Mononuclear cell (primary cell): ENCODE data around the gene MAX. TPM values are rescaled to one million over a fixed set of nuclear protein-coding genes. Genes with fewer than 3 reads are reported as not detected.
"Not testable (repeated sequence)": the region's sequence is repeated elsewhere in the genome, so short reads cannot be mapped to it uniquely, and the experiment has no call there.

ENCODE experiments used
- H3K27me3 ChIP-seq: 2 replicates; pipeline ENCODE4 v1.6.0; 2011; ENCODE audit warnings: low read length, control low read depth; ENCODE audit not compliant: insufficient read depth
- H3K4me1 ChIP-seq: 2 replicates; pipeline ENCODE4 v1.5.1; 2011; ENCODE audit warnings: mild to moderate bottlenecking, low read length, control low read depth; ENCODE audit not compliant: insufficient read depth
- H3K4me3 ChIP-seq: 2 replicates; pipeline ENCODE4 v1.5.1; 2011; ENCODE audit warnings: mild to moderate bottlenecking, low read length, moderate library complexity
- H3K9me3 ChIP-seq: 2 replicates; pipeline ENCODE4 v1.5.1; 2011; ENCODE audit warnings: low read depth, mild to moderate bottlenecking, control low read depth, low read length
- total RNA-seq: library from RNA; depleted of rRNA; stranded (reverse); fragments of >200 nt; gene quantifications from one replicate; pipeline ENCODE4 v1.2.3, GENCODE V29; 2012

MAX gene
- total RNA-seq, 1 donor = 158 TPM

GRCh38 chr14:65092349-65092748 lies 10.0 kb downstream of the MAX start:
- Histone ChIP-seq H3K27me3 (no peaks in the 10 kb centered on the region), H3K9me3 (no peaks in the 10 kb centered on the region), H3K4me1 (peaks cover 30% of the 10 kb centered on the region), H3K4me3 (no peak overlapping the region)

GRCh38 chr14:65087835-65088234 lies 14.5 kb downstream of the MAX start:
- H3K27me3 ChIP-seq, H3K9me3 ChIP-seq, H3K4me3 ChIP-seq: not testable (repeated sequence)
- peaks cover 13% of the 10 kb centered on the region for H3K4me1 ChIP-seq

- H3K27me3 ChIP-seq, H3K4me3 ChIP-seq, H3K9me3 ChIP-seq: not testable (repeated sequence)
- H3K4me1 ChIP-seq = peaks cover 22% of the 10 kb centered on the region
Observed at GRCh38 chr14:65086686-65087085, 15.6 kb downstream of the MAX start.

- no peak overlapping the region for H3K4me3 ChIP-seq
- no peaks in the 10 kb centered on the region for H3K27me3 ChIP-seq
- H3K4me1 ChIP-seq = peaks cover 40% of the 10 kb centered on the region
- H3K9me3 ChIP-seq = no peaks in the 10 kb centered on the region
Observed at GRCh38 chr14:65084554-65085505, 17.5 kb downstream of the MAX start.

- Histone ChIP-seq H3K4me1 (peaks cover 58% of the 10 kb centered on the region), H3K9me3 (no peaks in the 10 kb centered on the region), H3K4me3 (no peak overlapping the region), H3K27me3 (no peaks in the 10 kb centered on the region)
Observed at GRCh38 chr14:65082930-65083329, 19.4 kb downstream of the MAX start.

GRCh38 chr14:65080960-65081747 lies 21.2 kb downstream of the MAX start:
- Histone ChIP-seq H3K4me1 (peaks cover 60% of the 10 kb centered on the region), H3K4me3 (no peak overlapping the region), H3K9me3 (no peaks in the 10 kb centered on the region), H3K27me3 (no peaks in the 10 kb centered on the region)

GRCh38 chr14:65079768-65080167 lies 22.5 kb downstream of the MAX start:
- Histone ChIP-seq H3K27me3 (no peaks in the 10 kb centered on the region), H3K4me1 (peaks cover 61% of the 10 kb centered on the region), H3K9me3 (no peaks in the 10 kb centered on the region), H3K4me3 (no peak overlapping the region)

GRCh38 chr14:65079201-65079600 lies 23.1 kb downstream of the MAX start:
- peaks cover 66% of the 10 kb centered on the region for H3K4me1 ChIP-seq
- no peaks in the 10 kb centered on the region for H3K9me3 ChIP-seq
- H3K4me3 ChIP-seq = no peak overlapping the region
- no peaks in the 10 kb centered on the region for H3K27me3 ChIP-seq

- Histone ChIP-seq H3K4me1 (peaks cover 67% of the 10 kb centered on the region), H3K27me3 (no peaks in the 10 kb centered on the region), H3K9me3 (no peaks in the 10 kb centered on the region), H3K4me3 (no peak overlapping the region)
Observed at GRCh38 chr14:65077318-65077717, 25.0 kb downstream of the MAX start.

GRCh38 chr14:65075628-65076325 lies 26.5 kb downstream of the MAX start:
- Histone ChIP-seq H3K27me3 (no peaks in the 10 kb centered on the region), H3K4me1 (peaks cover 52% of the 10 kb centered on the region), H3K4me3 (no peak overlapping the region), H3K9me3 (no peaks in the 10 kb centered on the region)

- peaks cover 40% of the 10 kb centered on the region for H3K4me1 ChIP-seq
Observed at GRCh38 chr14:65074449-65075150, 27.7 kb downstream of the MAX start.

GRCh38 chr14:65073605-65074201 lies 28.6 kb downstream of the MAX start:
- Histone ChIP-seq H3K4me1 (peaks cover 31% of the 10 kb centered on the region), H3K9me3 (no peaks in the 10 kb centered on the region), H3K27me3 (no peaks in the 10 kb centered on the region), H3K4me3 (no peak overlapping the region)

More at GRCh38 chr14:65074449-65075150, 27.7 kb downstream of the MAX start:
- H3K27me3 ChIP-seq = no peaks in the 10 kb centered on the region
- no peak overlapping the region for H3K4me3 ChIP-seq
- no peaks in the 10 kb centered on the region for H3K9me3 ChIP-seq

GRCh38 chr14:65072937-65073336 lies 29.4 kb downstream of the MAX start:
- H3K4me1 ChIP-seq = peaks cover 25% of the 10 kb centered on the region
- H3K4me3 ChIP-seq = no peak overlapping the region
- H3K27me3 ChIP-seq = no peaks in the 10 kb centered on the region
- H3K9me3 ChIP-seq = no peaks in the 10 kb centered on the region

GRCh38 chr14:65072256-65072655 lies 30.1 kb downstream of the MAX start:
- Histone ChIP-seq H3K4me3 (no peak overlapping the region), H3K27me3 (no peaks in the 10 kb centered on the region), H3K9me3 (no peaks in the 10 kb centered on the region), H3K4me1 (peaks cover 23% of the 10 kb centered on the region)
